ENCODE results near the gene GPR160.

Gene GPR160

GRCh38 chr3:170096342-170096741 lies 58.5 kb downstream of the GPR160 start:
- Histone ChIP-seq H3K9me3 (ENCODE audit: severe bottlenecking) (no peaks in the 10 kb centered on the region), H3K36me3 (peaks cover 43% of the 10 kb centered on the region), H3K4me3 (ENCODE audit: low read depth, low read length) (no peak overlapping the region), H3K27ac (no peak overlapping the region), H3K27me3 (ENCODE audit: insufficient read depth, low read depth, severe bottlenecking) (no peaks in the 10 kb centered on the region)
- TF ChIP-seq, protein P1, sequence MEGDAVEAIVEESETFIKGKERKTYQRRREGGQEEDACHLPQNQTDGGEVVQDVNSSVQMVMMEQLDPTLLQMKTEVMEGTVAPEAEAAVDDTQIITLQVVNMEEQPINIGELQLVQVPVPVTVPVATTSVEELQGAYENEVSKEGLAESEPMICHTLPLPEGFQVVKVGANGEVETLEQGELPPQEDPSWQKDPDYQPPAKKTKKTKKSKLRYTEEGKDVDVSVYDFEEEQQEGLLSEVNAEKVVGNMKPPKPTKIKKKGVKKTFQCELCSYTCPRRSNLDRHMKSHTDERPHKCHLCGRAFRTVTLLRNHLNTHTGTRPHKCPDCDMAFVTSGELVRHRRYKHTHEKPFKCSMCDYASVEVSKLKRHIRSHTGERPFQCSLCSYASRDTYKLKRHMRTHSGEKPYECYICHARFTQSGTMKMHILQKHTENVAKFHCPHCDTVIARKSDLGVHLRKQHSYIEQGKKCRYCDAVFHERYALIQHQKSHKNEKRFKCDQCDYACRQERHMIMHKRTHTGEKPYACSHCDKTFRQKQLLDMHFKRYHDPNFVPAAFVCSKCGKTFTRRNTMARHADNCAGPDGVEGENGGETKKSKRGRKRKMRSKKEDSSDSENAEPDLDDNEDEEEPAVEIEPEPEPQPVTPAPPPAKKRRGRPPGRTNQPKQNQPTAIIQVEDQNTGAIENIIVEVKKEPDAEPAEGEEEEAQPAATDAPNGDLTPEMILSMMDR (IDR thresholded peaks at IDR 0.05; ENCODE audit: low read depth, low read length) = no peak
- DNase-seq = no peak

DNA sequence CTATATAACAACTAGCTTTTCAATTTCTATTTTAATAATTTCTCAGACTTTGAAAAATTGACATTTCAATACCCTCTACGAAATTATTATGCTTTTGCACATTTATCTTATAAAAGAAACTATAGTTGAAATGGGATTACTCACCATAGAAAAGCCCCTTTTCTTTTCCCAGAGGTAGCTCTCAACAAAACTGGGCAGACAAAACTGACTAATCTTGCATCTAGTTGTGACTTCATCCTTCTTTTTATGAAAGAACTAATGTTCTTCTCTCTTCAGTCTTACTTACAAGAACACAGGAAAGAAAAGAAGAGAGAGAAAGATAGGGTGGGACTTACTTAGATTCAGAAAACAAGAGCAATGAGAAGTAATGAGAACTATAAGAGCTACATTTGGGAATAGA lies 61.0 kb downstream of the GPR160 start:
- no peak for DNase-seq
- H3K27me3 ChIP-seq (ENCODE audit: insufficient read depth, low read depth, severe bottlenecking) = no peaks in the 10 kb centered on the region
- no peaks in the 10 kb centered on the region for H3K9me3 ChIP-seq (ENCODE audit: severe bottlenecking)
- H3K4me3 ChIP-seq (ENCODE audit: low read depth, low read length) = no peak overlapping the region
- H3K27ac ChIP-seq = no peak overlapping the region
- TF ChIP-seq, protein P1 (IDR thresholded peaks at IDR 0.05; ENCODE audit: low read depth, low read length) = no peak
- peaks cover 44% of the 10 kb centered on the region for H3K36me3 ChIP-seq

- TF ChIP-seq, protein P1 (IDR thresholded peaks at IDR 0.05; ENCODE audit: low read depth, low read length) = no peak
- no peaks in the 10 kb centered on the region for H3K9me3 ChIP-seq (ENCODE audit: severe bottlenecking)
- no peak for DNase-seq
- H3K27me3 ChIP-seq (ENCODE audit: insufficient read depth, low read depth, severe bottlenecking) = no peaks in the 10 kb centered on the region
- H3K4me3 ChIP-seq (ENCODE audit: low read depth, low read length) = no peak overlapping the region
- H3K36me3 ChIP-seq = peaks cover 47% of the 10 kb centered on the region
- no peak overlapping the region for H3K27ac ChIP-seq
These were observed 63.1 kb downstream of the GPR160 start for GRCh38 chr3:170100944-170101343.

DNA sequence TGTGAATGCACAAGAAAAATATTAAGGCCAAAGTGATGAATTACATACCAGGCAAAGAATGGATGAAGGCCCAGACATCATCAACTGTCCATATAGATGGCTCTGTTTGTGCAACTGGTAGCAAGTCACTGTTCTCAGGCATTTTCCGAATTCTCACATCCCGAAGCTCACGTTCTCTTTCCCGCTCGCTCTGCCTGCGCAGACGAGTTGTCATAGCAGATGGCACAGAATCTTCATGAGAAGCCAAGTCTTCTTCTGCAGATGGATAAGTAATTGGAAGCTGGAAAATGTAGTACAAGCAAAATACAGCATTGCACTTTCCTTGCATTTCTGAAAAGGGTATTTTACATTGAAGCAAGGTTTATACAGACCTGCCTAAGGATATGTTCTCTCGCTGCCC lies 64.6 kb downstream of the GPR160 start:
- DNase-seq = no peak
- H3K4me3 ChIP-seq (ENCODE audit: low read depth, low read length) = no peak overlapping the region
- H3K27ac ChIP-seq = no peak overlapping the region
- H3K27me3 ChIP-seq (ENCODE audit: insufficient read depth, low read depth, severe bottlenecking) = no peaks in the 10 kb centered on the region
- TF ChIP-seq, protein P1 (IDR thresholded peaks at IDR 0.05; ENCODE audit: low read depth, low read length) = no peak
- H3K9me3 ChIP-seq (ENCODE audit: severe bottlenecking) = no peaks in the 10 kb centered on the region
- peaks cover 35% of the 10 kb centered on the region for H3K36me3 ChIP-seq

DNA sequence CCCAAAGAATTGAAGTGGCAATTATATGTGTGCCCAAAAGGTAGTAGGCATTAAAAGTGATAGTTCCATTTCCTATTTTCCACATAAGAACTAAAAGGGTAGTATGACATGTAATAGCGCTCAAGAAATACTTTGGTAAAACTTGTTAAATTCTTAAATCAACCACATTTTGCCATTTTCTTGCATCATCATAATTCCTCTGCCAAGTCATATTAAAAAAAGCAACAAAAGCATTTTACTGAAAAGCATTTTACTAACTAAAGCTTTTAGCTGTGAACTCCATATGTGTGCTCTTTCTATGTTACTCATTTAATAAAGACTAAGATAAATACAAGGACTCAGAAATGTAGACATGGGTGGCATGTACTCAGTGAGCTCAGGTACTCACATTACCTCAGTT lies 70.1 kb downstream of the GPR160 start:
- TF ChIP-seq, protein P1 (IDR thresholded peaks at IDR 0.05; ENCODE audit: low read depth, low read length) = no peak
- no peak overlapping the region for H3K27ac ChIP-seq
- H3K27me3 ChIP-seq (ENCODE audit: insufficient read depth, low read depth, severe bottlenecking) = no peaks in the 10 kb centered on the region
- H3K36me3 ChIP-seq = peaks cover 26% of the 10 kb centered on the region
- H3K9me3 ChIP-seq (ENCODE audit: severe bottlenecking) = no peaks in the 10 kb centered on the region
- H3K4me3 ChIP-seq (ENCODE audit: low read depth, low read length) = no peak overlapping the region
- no peak for DNase-seq

DNA sequence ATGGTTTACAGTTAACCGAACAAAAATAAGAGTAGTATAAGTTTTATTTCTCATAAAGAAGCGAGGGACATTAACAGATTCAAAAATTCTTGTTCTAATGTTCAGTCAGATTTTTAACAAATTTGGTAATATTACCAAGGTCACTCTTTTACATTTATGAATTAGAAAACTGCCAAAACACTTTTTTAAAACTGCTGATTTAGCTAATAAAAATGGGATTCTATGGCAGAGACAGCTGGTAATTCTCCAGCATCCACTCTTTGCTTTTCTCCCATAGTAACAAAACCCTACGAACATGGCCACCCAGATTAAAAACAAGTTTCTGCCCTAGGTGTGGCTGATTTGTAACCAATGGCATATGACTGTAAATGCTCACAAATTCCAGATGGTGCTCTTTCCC lies 71.2 kb downstream of the GPR160 start:
- DNase-seq = no peak
- H3K4me3 ChIP-seq (ENCODE audit: low read depth, low read length) = no peak overlapping the region
- no peaks in the 10 kb centered on the region for H3K9me3 ChIP-seq (ENCODE audit: severe bottlenecking)
- H3K27me3 ChIP-seq (ENCODE audit: insufficient read depth, low read depth, severe bottlenecking) = no peaks in the 10 kb centered on the region
- H3K36me3 ChIP-seq = peaks cover 33% of the 10 kb centered on the region
- H3K27ac ChIP-seq = no peak overlapping the region
- TF ChIP-seq, protein P1 (IDR thresholded peaks at IDR 0.05; ENCODE audit: low read depth, low read length) = no peak

Measured in WERI-Rb-1 (cell line).